CD14-positive monocyte (primary cell): ENCODE results near the gene SPSB4. TPM values are rescaled to one million over a fixed set of nuclear protein-coding genes. Genes with fewer than 3 reads are reported as not detected.

Experiments used
- DNase-seq, 3 donors: peaks; one replicate each; pipeline ENCODE4 v3.0.0-alpha.2; 2011 to 2022
- H2AFZ ChIP-seq: 2 replicates; pipeline ENCODE4 v1.6.0; 2012; ENCODE audit warnings: mild to moderate bottlenecking, low read depth, low read length, inconsistent platforms; ENCODE audit not compliant: insufficient read depth, poor library complexity, severe bottlenecking
- H3K27ac ChIP-seq, 2 donors: 1 replicate in 1 of 2; 2 replicates in 1 of 2; pipeline ENCODE4 v1.5.1; 2012 to 2013; ENCODE audit warnings: low read length in 2 of 2, control low read depth in 1 of 2, inconsistent platforms in 1 of 2, low read depth in 1 of 2, mild to moderate bottlenecking in 1 of 2
- H3K27me3 ChIP-seq, 2 donors: one replicate each; pipeline versions ENCODE4 v1.6.0 to v1.6.1; 2011 to 2013; ENCODE audit warnings: low read length in 2 of 2; ENCODE audit not compliant: control insufficient read depth in 2 of 2, insufficient read depth in 2 of 2
- H3K36me3 ChIP-seq, 2 donors: replicated peaks in 1 of 2; 1 replicate in 1 of 2; 2 replicates in 1 of 2; pipeline versions ENCODE4 v1.5.1 to v1.6.1; 2012 to 2013; ENCODE audit warnings: low read length in 2 of 2, control low read depth in 1 of 2, inconsistent platforms in 1 of 2, mild to moderate bottlenecking in 1 of 2; ENCODE audit not compliant: insufficient read depth in 2 of 2, control insufficient read depth in 1 of 2
- H3K4me1 ChIP-seq, 2 donors: 1 replicate in 1 of 2; 2 replicates in 1 of 2; pipeline versions ENCODE4 v1.5.1 to v1.6.1; 2012 to 2013; ENCODE audit warnings: low read length in 2 of 2, control low read depth in 1 of 2, inconsistent platforms in 1 of 2, mild to moderate bottlenecking in 1 of 2, moderate library complexity in 1 of 2; ENCODE audit not compliant: insufficient read depth in 2 of 2, control insufficient read depth in 1 of 2
- H3K4me2 ChIP-seq: replicated peaks from 2 replicates; pipeline ENCODE3; 2012; ENCODE audit warnings: low read length, moderate library complexity, mild to moderate bottlenecking; ENCODE audit not compliant: poor library complexity, severe bottlenecking; ENCODE audit errors: extremely low read depth
- H3K4me3 ChIP-seq, 3 experiments: fragments of 200-600 bp in 1 of 3; sonication (generic) in 1 of 3; replicated peaks in 1 of 3; 1 replicate in 2 of 3; 2 replicates in 1 of 3; pipeline ENCODE4 v1.5.1; 2011 to 2013; ENCODE audit warnings: low read length in 3 of 3, mild to moderate bottlenecking in 3 of 3, control low read depth in 2 of 3, low read depth in 2 of 3, inconsistent platforms in 1 of 3, moderate library complexity in 1 of 3
- H3K79me2 ChIP-seq: 2 replicates; pipeline ENCODE4 v1.6.0; 2012; ENCODE audit warnings: mild to moderate bottlenecking, control low read depth, inconsistent platforms, low read length, moderate library complexity; ENCODE audit not compliant: insufficient read depth
- H3K9ac ChIP-seq: 2 replicates; pipeline ENCODE4 v1.6.0; 2017; ENCODE audit warnings: low read length, mild to moderate bottlenecking; ENCODE audit not compliant: insufficient read depth, poor library complexity, severe bottlenecking
- H3K9me3 ChIP-seq, 2 donors: replicated peaks in 1 of 2; 1 replicate in 1 of 2; 2 replicates in 1 of 2; pipeline versions ENCODE4 v1.5.1 to v1.6.1; 2012 to 2013; ENCODE audit warnings: low read length in 2 of 2, control low read depth in 1 of 2; ENCODE audit not compliant: control insufficient read depth in 1 of 2, insufficient read depth in 1 of 2
- H4K20me1 ChIP-seq: 2 replicates; pipeline ENCODE4 v1.6.0; 2012; ENCODE audit warnings: mild to moderate bottlenecking, low read length, control low read depth, moderate library complexity; ENCODE audit not compliant: insufficient read depth
- H3K27ac Mint-ChIP-seq, 7 donors: one replicate each; pipeline ENCODE4 v1.8.0; 2020; ENCODE audit warnings: mild to moderate bottlenecking in 7 of 7, mixed read lengths in 7 of 7, moderate library complexity in 6 of 7, inconsistent platforms in 2 of 7
- H3K27me3 Mint-ChIP-seq, 3 donors: one replicate each; pipeline ENCODE4 v1.8.0; 2021 to 2022; ENCODE audit warnings: low read depth in 3 of 3, mild to moderate bottlenecking in 3 of 3, mixed read lengths in 3 of 3, moderate library complexity in 3 of 3, inconsistent platforms in 1 of 3
- H3K36me3 Mint-ChIP-seq, 2 donors: one replicate each; pipeline ENCODE4 v1.8.0; 2020; ENCODE audit warnings: mixed read lengths in 2 of 2, inconsistent platforms in 1 of 2, mild to moderate bottlenecking in 1 of 2
- H3K4me1 Mint-ChIP-seq: one replicate; pipeline ENCODE4 v1.8.0; 2020; ENCODE audit warnings: mild to moderate bottlenecking, mixed read lengths
- H3K4me3 Mint-ChIP-seq, 2 donors: one replicate each; pipeline ENCODE4 v1.8.0; 2020; ENCODE audit warnings: mild to moderate bottlenecking in 2 of 2, mixed read lengths in 2 of 2, moderate library complexity in 1 of 2
- H3K9me3 Mint-ChIP-seq, 7 donors: one replicate each; pipeline ENCODE4 v1.8.0; 2020 to 2022; ENCODE audit warnings: mixed read lengths in 7 of 7, mild to moderate bottlenecking in 6 of 7, moderate library complexity in 6 of 7, inconsistent platforms in 2 of 7
- whole genome bisulfite sequencing: methylation state at CpG from one replicate; pipeline ENCODE4 v1.1.5; 2013; ENCODE audit warnings: missing lambda C conversion rate; ENCODE audit not compliant: insufficient coverage; 5-methylcytosine and 5-hydroxymethylcytosine counted together
- intact Hi-C, 2 donors: fragments of 100-400 bp; cut with micrococcal nuclease; formaldehyde crosslinking; loops; one replicate each; pipeline versions ENCODE4 v1.15.0 to v1.15.1; 2023
- polyA plus RNA-seq, 3 donors: library from polyadenylated mRNA; depleted of rRNA in 1 of 3; unstranded in 2 of 3; stranded (reverse) in 1 of 3; fragments of 300-500 nt in 2 of 3; fragments of >200 nt in 1 of 3; fragmentation: Illumina TruSeq in 2 of 3; gene quantifications; 1 replicate in 2 of 3; 2 replicates in 1 of 3; pipeline ENCODE4 v1.2.3, GENCODE V29; 2012 to 2021
- TF ChIP-seq, protein P1 (sequence below): fragments of 200-600 bp; IDR thresholded peaks from one replicate; pipeline ENCODE4 v1.8.0; 2022; ENCODE audit warnings: antibody characterized with exemption, mild to moderate bottlenecking

SPSB4 gene
- polyA plus RNA-seq, 3 donors, result not detected

DNA sequence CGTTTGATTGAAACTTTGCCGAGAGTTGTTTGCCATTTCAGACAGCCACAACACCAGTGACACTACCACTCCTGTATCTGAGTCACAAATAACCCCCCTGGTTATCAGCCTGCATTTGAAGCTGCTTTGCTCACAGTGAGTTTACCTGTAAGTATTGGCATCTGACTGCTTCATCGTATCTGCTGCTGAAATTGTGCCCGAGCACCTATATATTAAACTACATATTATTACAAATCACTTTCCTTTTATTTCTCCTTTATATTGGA, 39.2 kb upstream of the SPSB4 start:
- Histone ChIP-seq H3K4me1 (peaks cover 5 to 6% of the 10 kb centered on the region in 2 donors), H2AFZ (no peak overlapping the region), H3K36me3 (no peaks in the 10 kb centered on the region), H3K4me2 (no peak overlapping the region), H3K79me2 (no peaks in the 10 kb centered on the region), H3K4me3 (no peak overlapping the region), H3K27ac (no peak overlapping the region), H3K27me3 (no peaks in the 10 kb centered on the region), H3K9me3 (no peaks in the 10 kb centered on the region), H4K20me1 (no peaks in the 10 kb centered on the region), H3K9ac (no peak overlapping the region)
- WGBS, result 66% methylated on average over 2 of the region's 4 CpGs
- Mint-ChIP-seq H3K36me3 (no peaks in the 10 kb centered on the region), H3K27ac (no peak overlapping the region), H3K27me3 (peaks cover 2 to 6% (median 3%) of the 10 kb centered on the region in 3 donors), H3K9me3 (peaks cover 0 to 10% (median 0%) of the 10 kb centered on the region in 7 donors), H3K4me1 (peaks cover 10% of the 10 kb centered on the region), H3K4me3 (no peak overlapping the region)
- no peak for DNase-seq
- intact Hi-C loops, result loop anchor here in 1 of 2 donors (5.0 kb wide), 1 partner anchor 180 kb away; no protein-coding TSS in a partner anchor
- TF ChIP-seq, protein P1, sequence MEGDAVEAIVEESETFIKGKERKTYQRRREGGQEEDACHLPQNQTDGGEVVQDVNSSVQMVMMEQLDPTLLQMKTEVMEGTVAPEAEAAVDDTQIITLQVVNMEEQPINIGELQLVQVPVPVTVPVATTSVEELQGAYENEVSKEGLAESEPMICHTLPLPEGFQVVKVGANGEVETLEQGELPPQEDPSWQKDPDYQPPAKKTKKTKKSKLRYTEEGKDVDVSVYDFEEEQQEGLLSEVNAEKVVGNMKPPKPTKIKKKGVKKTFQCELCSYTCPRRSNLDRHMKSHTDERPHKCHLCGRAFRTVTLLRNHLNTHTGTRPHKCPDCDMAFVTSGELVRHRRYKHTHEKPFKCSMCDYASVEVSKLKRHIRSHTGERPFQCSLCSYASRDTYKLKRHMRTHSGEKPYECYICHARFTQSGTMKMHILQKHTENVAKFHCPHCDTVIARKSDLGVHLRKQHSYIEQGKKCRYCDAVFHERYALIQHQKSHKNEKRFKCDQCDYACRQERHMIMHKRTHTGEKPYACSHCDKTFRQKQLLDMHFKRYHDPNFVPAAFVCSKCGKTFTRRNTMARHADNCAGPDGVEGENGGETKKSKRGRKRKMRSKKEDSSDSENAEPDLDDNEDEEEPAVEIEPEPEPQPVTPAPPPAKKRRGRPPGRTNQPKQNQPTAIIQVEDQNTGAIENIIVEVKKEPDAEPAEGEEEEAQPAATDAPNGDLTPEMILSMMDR, result no peak

DNA sequence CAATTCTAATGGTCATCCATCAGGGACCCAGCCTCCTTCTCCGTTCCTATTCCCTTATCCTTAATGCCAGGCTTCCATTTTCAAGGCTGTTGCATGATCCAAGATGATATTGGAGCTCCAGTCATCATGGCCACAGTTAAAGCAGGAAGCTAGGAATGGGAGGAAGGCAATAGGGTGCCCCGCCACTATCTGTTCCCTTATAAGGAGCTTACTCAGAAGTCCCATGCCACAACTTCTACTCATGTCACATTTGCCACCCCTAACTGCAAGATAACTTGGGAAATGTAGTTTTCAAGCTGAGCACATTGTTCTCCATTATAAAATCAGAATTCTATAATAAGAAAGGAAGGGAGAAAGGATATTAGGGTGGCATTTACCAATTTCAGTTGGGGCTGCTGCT, 38.6 kb upstream of the SPSB4 start:
- Histone ChIP-seq H3K27me3 (no peaks in the 10 kb centered on the region), H4K20me1 (no peaks in the 10 kb centered on the region), H3K79me2 (no peaks in the 10 kb centered on the region), H2AFZ (no peak overlapping the region), H3K4me2 (no peak overlapping the region), H3K4me3 (no peak overlapping the region), H3K9ac (no peak overlapping the region), H3K4me1 (peaks cover 5 to 6% of the 10 kb centered on the region in 2 donors), H3K9me3 (no peaks in the 10 kb centered on the region), H3K27ac (no peak overlapping the region), H3K36me3 (no peaks in the 10 kb centered on the region)
- no CpG with 5 or more reads among the region's 2 CpGs for WGBS
- H3K4me3 Mint-ChIP-seq, result no peak overlapping the region
- no peak for DNase-seq
- H3K27ac Mint-ChIP-seq, result no peak overlapping the region
- intact Hi-C loops, result loop anchor here in 1 of 2 donors (5.0 kb wide), 1 partner anchor 180 kb away; no protein-coding TSS in a partner anchor
- peaks cover 11% of the 10 kb centered on the region for H3K4me1 Mint-ChIP-seq
- H3K9me3 Mint-ChIP-seq, result peaks cover 0 to 16% (median 3%) of the 10 kb centered on the region in 7 donors
- TF ChIP-seq, protein P1, result no peak
- peaks cover 2 to 6% (median 3%) of the 10 kb centered on the region in 3 donors for H3K27me3 Mint-ChIP-seq
- no peaks in the 10 kb centered on the region for H3K36me3 Mint-ChIP-seq
